IMR-90 (cell line): ENCODE data around the gene TBC1D9.

Experiments
- CTCF ChIP-seq: conservative IDR thresholded peaks from 2 replicates; pipeline ENCODE4 v1.5.1; 2012; ENCODE audit warnings: mild to moderate bottlenecking, low read depth, low read length, improper control_type of control experiment
- MXI1 ChIP-seq: IDR thresholded peaks from 2 replicates; pipeline ENCODE4 v1.6.1; 2012; ENCODE audit warnings: low read depth, mild to moderate bottlenecking, low read length, moderate library complexity, borderline replicate concordance

DNA sequence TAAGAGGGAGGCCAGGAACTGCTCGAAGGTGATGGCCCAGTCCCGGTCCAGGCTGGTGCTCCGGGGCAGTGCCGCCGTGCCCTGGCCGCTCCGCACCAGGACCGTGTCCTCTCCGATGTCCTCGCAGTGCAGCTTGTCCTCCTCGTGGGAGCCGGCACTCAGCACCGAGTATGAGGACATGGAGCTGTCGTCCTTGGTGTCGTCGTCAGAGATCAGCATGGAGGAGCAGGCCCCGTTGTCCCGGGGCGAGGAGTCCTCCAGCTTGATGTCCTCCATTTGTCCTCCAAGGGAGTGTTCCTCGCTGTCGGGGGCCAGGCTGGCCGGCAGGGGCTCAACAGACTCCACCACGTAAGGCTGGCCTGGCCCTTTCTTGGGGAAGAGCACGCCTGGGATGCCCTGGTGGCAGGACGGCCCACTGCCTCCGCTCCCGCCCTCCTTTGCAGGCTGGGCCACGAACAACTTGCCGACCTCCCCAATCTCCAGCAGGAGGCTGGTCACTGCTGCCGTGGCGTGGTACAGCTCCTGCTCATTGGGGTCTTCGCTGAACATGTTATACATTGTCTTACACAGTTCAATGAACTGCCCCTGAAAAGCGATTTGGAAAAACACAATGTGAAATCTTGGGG is 133.7 kb downstream of the TBC1D9 start:
- no peak for TF ChIP-seq MXI1
- TF ChIP-seq CTCF: no peak
